Hepatic stellate cell (primary cell): Measurements from ENCODE around the gene DPH7.
"Not testable (repeated sequence)": the region's sequence is repeated elsewhere in the genome, so short reads cannot be mapped to it uniquely, and the experiment has no call there.

ENCODE experiments used
- DNase-seq: peaks from one replicate; pipeline ENCODE4 v3.0.0; 2011; ENCODE audit warnings: low spot score

The DPH7 gene

GRCh38 chr9:137545123-137545522 lies 33.6 kb downstream of the DPH7 start:
- peak; percentile 35 for DNase-seq

- no peak for DNase-seq
Measured at GRCh38 chr9:137544176-137544760, 34.5 kb downstream of the DPH7 start.

DNA sequence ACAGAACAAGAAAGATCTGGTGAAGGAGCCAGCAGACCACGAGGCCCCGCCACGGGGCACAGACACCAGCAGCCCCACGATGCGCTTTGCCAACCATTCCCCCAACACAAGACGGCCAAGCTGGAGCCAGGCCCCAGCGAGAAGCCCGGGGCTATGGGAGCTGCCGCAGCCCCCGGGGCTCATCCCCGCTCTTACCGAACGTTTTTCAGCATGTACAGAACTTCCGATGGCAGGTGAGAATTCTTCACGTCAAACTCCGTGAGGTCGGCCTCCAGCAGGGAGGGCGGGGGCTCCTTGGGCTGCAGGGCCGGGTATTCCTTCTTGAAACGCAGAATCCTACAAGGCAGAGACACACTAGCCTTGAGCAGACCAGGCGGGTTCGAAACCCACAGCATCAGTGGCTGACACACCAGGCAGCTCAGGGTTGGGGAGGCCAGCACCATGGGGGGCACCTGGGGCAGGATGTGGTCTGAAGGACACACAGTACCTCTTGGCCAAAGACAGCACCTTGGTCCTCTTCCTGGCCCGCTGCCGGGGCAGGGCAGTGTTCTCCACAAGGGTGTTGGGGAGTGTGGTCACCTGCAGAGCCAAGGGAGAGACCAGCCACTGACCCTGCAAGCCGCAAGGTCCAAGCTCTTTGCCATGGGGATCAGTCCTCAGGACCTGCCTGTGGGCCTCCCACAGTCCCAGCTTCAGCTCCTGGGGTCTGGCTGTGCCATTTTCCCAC lies 35.3 kb downstream of the DPH7 start:
- no peak for DNase-seq

DNA sequence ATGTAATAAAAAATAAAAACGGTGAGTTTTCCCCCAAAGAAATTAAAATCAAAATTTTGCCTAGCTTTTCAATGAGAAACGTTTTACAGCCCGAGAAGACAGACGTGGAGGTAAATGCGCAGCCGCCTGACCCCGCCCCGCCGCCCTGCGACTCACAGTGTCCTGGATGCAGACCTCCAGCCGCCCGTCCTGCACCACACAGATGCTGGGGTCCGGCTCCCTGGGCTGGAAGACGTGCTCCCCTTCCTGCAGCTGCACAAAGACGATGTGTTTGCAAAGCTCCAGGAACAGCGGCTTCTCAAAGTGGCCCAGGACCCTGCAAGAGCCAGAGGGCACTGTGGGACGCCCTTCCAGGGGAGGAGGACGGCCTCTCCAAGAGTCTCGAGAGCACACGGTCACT lies 36.2 kb downstream of the DPH7 start:
- no peak for DNase-seq

GRCh38 chr9:137540536-137540935 lies 38.2 kb downstream of the DPH7 start:
- DNase-seq = no peak

DNA sequence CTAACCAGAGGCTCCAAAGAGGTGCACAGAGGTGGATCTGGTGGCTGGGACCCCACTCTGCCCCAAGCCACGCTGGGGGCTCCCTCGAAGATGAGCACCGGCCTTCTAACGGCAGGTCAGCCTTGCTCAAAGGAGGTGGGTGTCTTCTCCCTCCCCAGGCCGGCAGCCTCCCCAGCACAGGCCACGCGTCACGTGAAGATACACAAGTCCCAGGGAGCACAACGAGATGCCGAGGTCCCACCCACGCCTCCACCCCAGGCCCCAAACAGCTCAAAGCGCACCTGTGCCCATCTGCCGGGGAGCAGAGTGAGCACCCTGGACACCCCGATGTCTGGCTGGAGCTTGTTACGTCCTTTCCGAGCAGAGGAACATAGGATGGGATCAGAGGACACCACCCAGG lies 40.7 kb downstream of the DPH7 start:
- DNase-seq = no peak

GRCh38 chr9:137536594-137537131 lies 42.1 kb downstream of the DPH7 start:
- DNase-seq = not testable (repeated sequence)

- DNase-seq = no peak
Measured at GRCh38 chr9:137535120-137535428, 43.7 kb downstream of the DPH7 start.

- DNase-seq = peak; percentile 72
Measured at GRCh38 chr9:137534256-137535119, 44.2 kb downstream of the DPH7 start.

- not testable (repeated sequence) for DNase-seq
Measured at GRCh38 chr9:137532891-137533468, 45.7 kb downstream of the DPH7 start.

DNA sequence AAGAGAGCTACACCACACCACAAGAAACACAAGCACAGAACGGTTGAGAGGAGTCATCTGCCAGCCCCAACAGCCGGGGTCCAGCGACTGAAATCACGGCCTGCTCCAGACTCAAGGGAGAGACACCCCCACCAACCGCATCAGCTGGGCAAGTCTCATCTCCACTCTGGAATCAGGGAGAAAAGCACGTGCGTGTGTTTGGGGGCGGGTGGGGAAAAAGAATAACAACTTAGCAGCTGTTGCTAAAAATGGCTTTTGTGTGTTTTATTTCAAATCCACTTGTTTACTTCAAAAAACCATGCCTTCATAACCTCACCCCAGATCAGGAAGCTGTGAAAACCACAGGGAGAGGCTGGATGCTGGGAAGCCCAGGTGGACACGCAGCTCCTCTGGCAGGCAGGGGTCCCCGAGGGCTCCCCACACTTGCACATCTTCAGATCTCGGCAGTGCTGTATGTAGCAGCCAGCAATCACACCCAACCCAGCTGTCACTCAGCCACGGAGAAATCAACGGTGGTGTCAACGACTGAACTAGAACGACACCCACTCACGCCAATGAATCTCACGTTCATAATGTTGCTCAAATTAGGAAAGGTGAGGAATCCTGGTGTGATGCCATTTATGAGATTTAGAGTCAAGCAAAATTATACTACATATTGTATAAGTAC lies 47.5 kb downstream of the DPH7 start:
- DNase-seq = no peak

DNA sequence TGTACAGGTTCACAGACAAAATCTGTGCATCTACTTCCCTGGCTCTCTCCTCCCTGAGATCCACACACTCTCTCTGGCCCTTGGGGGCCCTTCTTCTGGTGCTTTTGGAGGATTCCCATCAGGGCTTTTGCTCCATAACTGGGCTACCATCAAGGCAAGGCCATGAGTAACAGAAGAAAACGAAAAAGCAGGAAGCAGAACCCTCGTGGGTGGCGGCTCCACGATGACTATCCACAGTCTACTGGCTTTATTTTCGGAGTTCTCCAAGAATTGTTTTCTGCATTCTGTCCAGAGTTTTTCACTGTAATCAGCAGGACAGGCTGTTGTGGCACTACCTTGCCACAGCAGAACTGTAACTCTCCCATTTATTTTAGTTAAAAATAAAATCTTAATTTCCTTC lies 48.4 kb downstream of the DPH7 start:
- DNase-seq = no peak

DNA sequence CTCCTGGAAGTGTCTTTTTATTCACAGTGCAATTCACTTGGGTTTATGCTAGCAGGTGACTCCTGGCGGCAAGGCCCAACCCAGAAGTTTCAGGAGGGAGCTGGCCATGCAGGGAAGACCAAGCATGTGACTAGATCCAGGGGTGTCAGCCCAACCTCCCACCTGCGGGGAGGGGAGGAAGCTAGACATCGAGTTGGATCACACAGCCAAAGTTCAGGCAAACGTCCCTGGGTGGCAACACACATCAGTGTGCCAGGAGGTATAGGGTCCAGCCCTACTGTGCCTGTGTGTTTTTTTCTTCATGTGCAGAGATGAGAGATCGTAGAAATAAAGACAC lies 53.8 kb downstream of the DPH7 start:
- DNase-seq = no peak

GRCh38 chr9:137524161-137524980 lies 54.4 kb downstream of the DPH7 start:
- DNase-seq = no peak

DNA sequence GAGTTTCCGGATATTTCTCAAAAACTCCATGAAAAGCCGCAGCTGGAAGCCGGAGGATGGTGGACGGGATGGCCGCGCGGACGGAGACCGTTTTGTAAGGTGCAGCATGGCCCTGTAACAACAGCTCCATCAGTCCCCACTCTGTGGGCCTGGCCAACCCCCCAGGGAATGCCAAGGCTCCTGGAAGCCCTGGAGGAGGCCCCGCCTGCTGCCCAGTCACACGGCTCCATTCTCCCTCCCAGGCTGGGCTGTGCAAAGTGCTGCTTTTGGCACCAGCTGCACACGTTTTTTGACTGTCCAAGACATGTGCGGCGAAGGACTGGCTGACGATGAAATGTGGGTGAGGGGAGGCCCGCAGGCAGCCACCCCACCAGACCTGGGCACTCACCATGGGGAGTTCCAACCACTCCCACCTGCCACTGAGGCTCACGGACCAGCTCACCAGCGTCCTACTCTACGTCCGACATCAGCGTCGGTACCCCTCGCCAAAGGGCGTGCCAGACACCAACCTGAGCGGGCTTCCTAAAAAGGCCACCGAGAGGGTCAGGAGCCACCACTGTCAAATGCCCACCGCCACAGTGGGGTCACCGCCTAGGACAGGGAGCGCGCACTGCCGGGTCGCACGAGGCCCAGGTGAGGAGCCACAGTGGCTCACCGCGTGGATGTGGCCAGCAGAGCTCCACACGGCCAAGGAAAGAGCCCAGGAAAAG lies 55.8 kb downstream of the DPH7 start:
- DNase-seq = no peak

DNA sequence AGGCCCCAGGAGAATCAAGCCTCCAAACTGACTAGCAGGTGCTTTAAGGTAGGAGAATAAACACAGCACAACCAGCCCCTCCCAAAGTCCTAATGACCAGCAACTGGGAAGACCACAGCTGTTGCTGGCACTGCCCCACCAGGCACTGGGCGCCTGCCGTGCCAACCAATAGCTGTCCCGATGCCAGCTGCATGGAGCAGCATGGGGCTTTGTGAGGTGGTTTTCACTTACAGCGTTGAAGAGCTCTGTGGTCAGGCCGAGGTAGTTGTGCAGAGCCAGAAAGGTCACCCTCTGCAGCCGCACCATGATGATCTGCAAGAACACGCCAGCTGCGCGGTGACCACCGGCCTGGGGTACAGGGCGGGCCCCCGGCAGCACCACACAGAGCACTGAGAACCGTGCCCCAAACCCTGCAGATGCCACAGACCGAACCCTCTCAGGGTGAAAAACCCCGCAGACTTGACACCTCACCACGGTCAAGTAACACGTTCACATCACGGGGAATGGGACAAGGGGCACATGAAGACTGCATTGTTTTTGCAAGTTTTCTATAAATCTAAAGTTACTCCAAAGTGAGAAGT lies 57.2 kb downstream of the DPH7 start:
- no peak for DNase-seq

GRCh38 chr9:137520614-137521404 lies 57.9 kb downstream of the DPH7 start:
- no peak for DNase-seq

- DNase-seq = no peak
Measured at GRCh38 chr9:137519553-137519952, 59.2 kb downstream of the DPH7 start.
